GM20000 (cell line): ENCODE results near the gene RHBDL2.
"Not testable (repeated sequence)": the region's sequence is repeated elsewhere in the genome, so short reads cannot be mapped to it uniquely, and the experiment has no call there.

ENCODE experiments used
- DNase-seq: peaks from one replicate; pipeline ENCODE4 v3.0.0; 2012; ENCODE audit warnings: low spot score
- CTCF ChIP-seq: IDR thresholded peaks from 2 replicates; pipeline ENCODE4 v1.5.1; 2012; ENCODE audit warnings: mild to moderate bottlenecking, control low read depth; ENCODE audit errors: extremely low read depth, missing control alignments

The RHBDL2 gene

GRCh38 chr1:38839363-38839762 lies 102.3 kb downstream of the RHBDL2 start:
- no peak for DNase-seq
- TF ChIP-seq CTCF = no peak

- not testable (repeated sequence) for DNase-seq
Measured at GRCh38 chr1:38836316-38836715, 105.3 kb downstream of the RHBDL2 start.
